H1 (cell line): Measurements from ENCODE around the gene GDF2. TPM values are rescaled to one million over a fixed set of nuclear protein-coding genes. Genes with fewer than 3 reads are reported as not detected.

Experiments used
- CTCF ChIA-PET: fragments of 300-600 bp; sonication (Branson Sonifier 250); formaldehyde crosslinking; loops from one replicate; lab custom pipeline; 2021; ENCODE audit not compliant: partially characterized antibody; lab: Charles Lee
- POLR2A ChIA-PET: fragments of 300-600 bp; sonication (Branson Sonifier 250); formaldehyde crosslinking; loops from one replicate; lab custom pipeline; 2021; ENCODE audit warnings: inconsistent platforms; ENCODE audit not compliant: partially characterized antibody; lab: Charles Lee
- DNase-seq, 2 experiments: peaks; one replicate each; pipeline versions ENCODE4 v3.0.0 to v3.0.0-alpha.2; 2010 to 2022; ENCODE audit warnings: low spot score in 2 of 2, low read depth in 1 of 2, mixed read lengths in 1 of 2
- FAIRE-seq: peaks from 2 replicates; lab custom pipeline; 2011; peaks lifted over from hg19 to GRCh38; lab: Jason Lieb, UNC
- H2AFZ ChIP-seq: 2 replicates; pipeline ENCODE4 v1.8.1; 2012; ENCODE audit warnings: low read length, inconsistent platforms
- H2AK5ac ChIP-seq: 2 replicates; pipeline ENCODE4 v1.6.1; 2013; ENCODE audit warnings: low read depth, low read length
- H2BK120ac ChIP-seq: replicated peaks from 2 replicates; pipeline ENCODE3; 2013; ENCODE audit warnings: low read depth, low read length, inconsistent platforms
- H2BK12ac ChIP-seq: 2 replicates; pipeline ENCODE4 v1.6.1; 2013; ENCODE audit warnings: low read depth, low read length
- H2BK15ac ChIP-seq: 2 replicates; pipeline ENCODE4 v1.6.1; 2013; ENCODE audit warnings: low read length
- H2BK20ac ChIP-seq: 2 replicates; pipeline ENCODE4 v1.6.1; 2013; ENCODE audit warnings: low read length
- H2BK5ac ChIP-seq: 2 replicates; pipeline ENCODE4 v1.6.1; 2013; ENCODE audit warnings: low read depth, low read length
- H3K14ac ChIP-seq: 2 replicates; pipeline ENCODE4 v1.6.1; 2013; ENCODE audit warnings: inconsistent platforms; ENCODE audit not compliant: insufficient read length
- H3K18ac ChIP-seq: 2 replicates; pipeline ENCODE4 v1.6.1; 2013; ENCODE audit warnings: low read length; ENCODE audit errors: extremely low read depth
- H3K23ac ChIP-seq: 2 replicates; pipeline ENCODE4 v1.6.1; 2013; ENCODE audit warnings: inconsistent platforms; ENCODE audit not compliant: insufficient read length
- H3K23me2 ChIP-seq: 2 replicates; pipeline ENCODE4 v1.6.1; 2013; ENCODE audit warnings: low read depth, low read length
- H3K27ac ChIP-seq: 2 replicates; pipeline ENCODE4 v1.6.1; 2011; ENCODE audit warnings: low read depth, low read length, inconsistent platforms
- H3K27me3 ChIP-seq, 4 experiments: replicated peaks in 1 of 4; 1 replicate in 1 of 4; 2 replicates in 3 of 4; pipeline versions ENCODE4 v1.6.1 to v1.8.1; 2011 to 2013; ENCODE audit warnings: low read length in 3 of 4, mild to moderate bottlenecking in 3 of 4, inconsistent platforms in 2 of 4, mixed read lengths in 2 of 4, moderate library complexity in 1 of 4; ENCODE audit not compliant: control insufficient read depth in 3 of 4, insufficient read depth in 3 of 4; ENCODE audit errors: extremely low read depth in 1 of 4
- H3K36me3 ChIP-seq, 4 experiments: 2 replicates each; pipeline versions ENCODE4 v1.6.1 to v1.8.1; 2011 to 2013; ENCODE audit warnings: mild to moderate bottlenecking in 4 of 4, low read length in 3 of 4, moderate library complexity in 2 of 4, control low read depth in 1 of 4, inconsistent platforms in 1 of 4; ENCODE audit not compliant: insufficient read depth in 4 of 4, control insufficient read depth in 2 of 4
- H3K4ac ChIP-seq: replicated peaks from 2 replicates; pipeline ENCODE3; 2013; ENCODE audit warnings: low read length, low read depth, mixed read lengths, inconsistent platforms; ENCODE audit not compliant: insufficient read length
- H3K4me1 ChIP-seq, 4 experiments: replicated peaks in 1 of 4; 1 replicate in 1 of 4; 2 replicates in 3 of 4; pipeline versions ENCODE4 v1.6.1 to v1.8.1; 2011 to 2013; ENCODE audit warnings: low read length in 3 of 4, inconsistent platforms in 2 of 4, mixed read lengths in 1 of 4; ENCODE audit not compliant: insufficient read depth in 4 of 4, control insufficient read depth in 3 of 4
- H3K4me2 ChIP-seq, 2 experiments: 2 replicates each; pipeline versions ENCODE4 v1.6.1 to v1.8.1; 2011 to 2013; ENCODE audit warnings: low read depth in 2 of 2, low read length in 2 of 2, control low read depth in 1 of 2, inconsistent platforms in 1 of 2, mild to moderate bottlenecking in 1 of 2; ENCODE audit not compliant: insufficient read depth in 1 of 2
- H3K4me3 ChIP-seq, 4 experiments: fragments of 200-600, 300-600 bp in 1 of 4; sonication (generic), shearing (Covaris generic), sonication (Bioruptor Twin) in 1 of 4; 2 replicates each; pipeline versions ENCODE4 v1.5.1 to v1.8.1; 2011 to 2016; ENCODE audit warnings: low read length in 4 of 4, low read depth in 3 of 4, control low read depth in 2 of 4, inconsistent platforms in 2 of 4, mild to moderate bottlenecking in 2 of 4, mixed read lengths in 1 of 4, moderate library complexity in 1 of 4; ENCODE audit not compliant: insufficient read depth in 2 of 4; ENCODE audit errors: extremely low read depth in 1 of 4
- H3K56ac ChIP-seq: replicated peaks from 2 replicates; pipeline ENCODE3; 2013; ENCODE audit warnings: low read depth, mild to moderate bottlenecking, mixed read lengths, low read length, inconsistent platforms; ENCODE audit not compliant: insufficient read length
- H3K79me1 ChIP-seq: 2 replicates; pipeline ENCODE4 v1.6.1; 2013; ENCODE audit warnings: low read depth, low read length, control low read depth
- H3K79me2 ChIP-seq, 2 experiments: 2 replicates each; pipeline versions ENCODE4 v1.6.1 to v1.8.1; 2012 to 2013; ENCODE audit warnings: low read length in 2 of 2, mild to moderate bottlenecking in 2 of 2, inconsistent platforms in 1 of 2; ENCODE audit not compliant: insufficient read depth in 2 of 2, control insufficient read depth in 1 of 2
- H3K9ac ChIP-seq, 4 experiments: replicated peaks in 1 of 4; 1 replicate in 1 of 4; 2 replicates in 3 of 4; pipeline versions ENCODE4 v1.6.1 to v1.8.1; 2011 to 2013; ENCODE audit warnings: low read depth in 3 of 4, low read length in 3 of 4, control low read depth in 2 of 4, mild to moderate bottlenecking in 2 of 4, moderate library complexity in 2 of 4, inconsistent platforms in 1 of 4; ENCODE audit errors: extremely low read depth in 1 of 4
- H3K9me3 ChIP-seq, 2 experiments: 2 replicates each; pipeline versions ENCODE4 v1.6.1 to v1.8.1; 2012 to 2013; ENCODE audit warnings: mild to moderate bottlenecking in 2 of 2, moderate library complexity in 2 of 2, control low read depth in 1 of 2, inconsistent platforms in 1 of 2, low read depth in 1 of 2, low read length in 1 of 2, mixed read lengths in 1 of 2; ENCODE audit not compliant: insufficient read depth in 2 of 2
- H4K20me1 ChIP-seq, 2 experiments: replicated peaks in 1 of 2; 2 replicates each; pipeline versions ENCODE3 to v1.8.1; 2011 to 2013; ENCODE audit warnings: inconsistent platforms in 2 of 2, low read length in 2 of 2, mild to moderate bottlenecking in 1 of 2; ENCODE audit not compliant: insufficient read depth in 2 of 2, control insufficient read depth in 1 of 2
- H4K5ac ChIP-seq: 2 replicates; pipeline ENCODE4 v1.6.1; 2013; ENCODE audit warnings: low read length, low read depth, mixed read lengths, inconsistent platforms; ENCODE audit not compliant: insufficient read length
- H4K8ac ChIP-seq: 2 replicates; pipeline ENCODE4 v1.8.0; 2013; ENCODE audit warnings: mild to moderate bottlenecking, moderate library complexity, low read length, inconsistent platforms; ENCODE audit not compliant: insufficient read depth; ENCODE audit errors: extremely low read depth
- H4K91ac ChIP-seq: replicated peaks from 2 replicates; pipeline ENCODE3; 2013; ENCODE audit warnings: low read length, mixed read lengths, inconsistent platforms; ENCODE audit not compliant: insufficient read length
- ATF2 ChIP-seq: IDR thresholded peaks from 2 replicates; pipeline ENCODE4 v1.6.1; 2012; ENCODE audit warnings: low read length, inconsistent platforms
- CBX5 ChIP-seq: fragments of 300-800, 300-1000 bp; sonication (generic); IDR thresholded peaks from 2 replicates; pipeline ENCODE4 v1.7.1; 2016; ENCODE audit warnings: antibody characterized with exemption, low read length, low read depth
- CTBP2 ChIP-seq: IDR thresholded peaks from 2 replicates; pipeline ENCODE4 v1.7.0; 2011; ENCODE audit warnings: borderline replicate concordance, mild to moderate bottlenecking, moderate library complexity, mixed read lengths, low read length; ENCODE audit not compliant: insufficient read depth, insufficient read length
- KDM5A ChIP-seq: fragments of 200-600 bp; IDR thresholded peaks from 2 replicates; pipeline ENCODE4 v1.7.1; 2012; ENCODE audit warnings: mild to moderate bottlenecking, low read length, inconsistent platforms, mixed read lengths
- RBBP5 ChIP-seq: IDR thresholded peaks from 2 replicates; pipeline ENCODE4 v1.7.1; 2012; ENCODE audit warnings: low read depth, mild to moderate bottlenecking, inconsistent platforms, low read length, moderate library complexity, borderline replicate concordance
- SRF ChIP-seq: IDR thresholded peaks from 2 replicates; pipeline ENCODE4 v1.6.1; 2011; ENCODE audit warnings: mild to moderate bottlenecking, low read depth, low read length, moderate library complexity
- WGBS, 2 experiments: shearing (Covaris generic) in 1 of 2; methylation state at CpG; one replicate each; pipeline versions ENCODE4 v1.1.6 to v1.1.7; 2013 to 2015; ENCODE audit warnings: low lambda C conversion rate in 2 of 2, mixed read lengths in 2 of 2, inconsistent platforms in 1 of 2, low coverage in 1 of 2, missing lambda C conversion rate in 1 of 2; ENCODE audit not compliant: insufficient replicate concordance in 2 of 2, insufficient coverage in 1 of 2, insufficient read length in 1 of 2; ENCODE audit errors: extremely low coverage in 1 of 2, missing lambda C conversion rate in 1 of 2; 5-methylcytosine and 5-hydroxymethylcytosine counted together
- polyA plus RNA-seq, 7 experiments: library from polyadenylated mRNA; depleted of rRNA in 3 of 7; stranded (reverse) in 5 of 7; unstranded in 2 of 7; fragments of >200 nt in 5 of 7; fragments of 200-250 nt in 2 of 7; gene quantifications; 1 replicate in 5 of 7; 2 replicates in 1 of 7; 4 replicates in 1 of 7; pipeline versions ENCODE4 v1.2.1 to v1.2.3, GENCODE V29; 2011 to 2013; ENCODE audit warnings: missing spikeins in 2 of 7, mixed read lengths in 2 of 7
- total RNA-seq: library from RNA; stranded (reverse); fragmentation: NEBNext Ultra II Directional; extraction: Animal tissue kit (Norgen Biotek cat#: 25700); gene quantifications from 2 replicates; pipeline ENCODE4 v1.2.1, GENCODE V29; 2021

Gene GDF2
- total and polyA plus RNA-seq, 2 of the 8 experiments (the other 6 are each of a cell fraction or from before 2014, with no cell fraction given), result not detected

GRCh38 chr10:47358457-47358856 lies 36.2 kb downstream of the GDF2 start:
- 80% methylated on average over 3 of the region's 3 CpGs; no CpG with 5 or more reads in 1 of the 2 experiments for WGBS, 2 experiments
- no peak for FAIRE-seq
- TF ChIP-seq SRF, result no peak
- TF ChIP-seq CTBP2, result no peak
- TF ChIP-seq CBX5, result no peak
- no peak for TF ChIP-seq RBBP5
- TF ChIP-seq KDM5A, result no peak
- TF ChIP-seq ATF2, result no peak

More at GRCh38 chr10:47358457-47358856, 36.2 kb downstream of the GDF2 start:
- Histone ChIP-seq H3K18ac (no peak overlapping the region), H3K79me2 (no peaks in the 10 kb centered on the region), H2BK5ac (no peak overlapping the region), H2BK120ac (no peak overlapping the region), H3K23me2 (no peaks in the 10 kb centered on the region), H4K5ac (no peak overlapping the region), H4K8ac (no peak overlapping the region), H4K91ac (no peak overlapping the region), H3K23ac (no peak overlapping the region), H3K4ac (no peak overlapping the region), H2AFZ (no peak overlapping the region), H3K36me3 (no peaks in the 10 kb centered on the region), H3K27ac (no peak overlapping the region), H2BK20ac (no peak overlapping the region), H3K9ac (no peak overlapping the region), H3K4me2 (no peak overlapping the region), H3K4me1 (no peaks in the 10 kb centered on the region), H3K56ac (no peak overlapping the region), H3K27me3 (no peaks in the 10 kb centered on the region; a peak in 1 of 7 replicates), H2BK12ac (no peak overlapping the region), H3K4me3 (no peak overlapping the region), H4K20me1 (no peaks in the 10 kb centered on the region), H3K14ac (no peak overlapping the region), H3K79me1 (no peaks in the 10 kb centered on the region), H3K9me3 (no peaks in the 10 kb centered on the region), H2BK15ac (no peak overlapping the region), H2AK5ac (no peak overlapping the region)
- ChIA-PET CTCF (interaction anchor here (1.0 to 8.9 kb wide), 7 partner anchors 11 to 263 kb away, joined by 3 to 132 read pairs (median 6); partner anchors contain the start of gene RBP3), POLR2A (no interaction called here)
- no peak for DNase-seq
